CD4-positive, alpha-beta T cell treated with Interleukin-15 for 1 hour (primary cell): ENCODE data around the gene DLG4.
A peak's percentile ranks its signal among the peaks of the same experiment; 100 is the strongest.
"Not testable (repeated sequence)": the region's sequence is repeated elsewhere in the genome, so short reads cannot be mapped to it uniquely, and the experiment has no call there.

Source experiments
- DNase-seq: peaks from one replicate; pipeline ENCODE4 v3.0.0-alpha.2; 2020

The DLG4 gene

DNA sequence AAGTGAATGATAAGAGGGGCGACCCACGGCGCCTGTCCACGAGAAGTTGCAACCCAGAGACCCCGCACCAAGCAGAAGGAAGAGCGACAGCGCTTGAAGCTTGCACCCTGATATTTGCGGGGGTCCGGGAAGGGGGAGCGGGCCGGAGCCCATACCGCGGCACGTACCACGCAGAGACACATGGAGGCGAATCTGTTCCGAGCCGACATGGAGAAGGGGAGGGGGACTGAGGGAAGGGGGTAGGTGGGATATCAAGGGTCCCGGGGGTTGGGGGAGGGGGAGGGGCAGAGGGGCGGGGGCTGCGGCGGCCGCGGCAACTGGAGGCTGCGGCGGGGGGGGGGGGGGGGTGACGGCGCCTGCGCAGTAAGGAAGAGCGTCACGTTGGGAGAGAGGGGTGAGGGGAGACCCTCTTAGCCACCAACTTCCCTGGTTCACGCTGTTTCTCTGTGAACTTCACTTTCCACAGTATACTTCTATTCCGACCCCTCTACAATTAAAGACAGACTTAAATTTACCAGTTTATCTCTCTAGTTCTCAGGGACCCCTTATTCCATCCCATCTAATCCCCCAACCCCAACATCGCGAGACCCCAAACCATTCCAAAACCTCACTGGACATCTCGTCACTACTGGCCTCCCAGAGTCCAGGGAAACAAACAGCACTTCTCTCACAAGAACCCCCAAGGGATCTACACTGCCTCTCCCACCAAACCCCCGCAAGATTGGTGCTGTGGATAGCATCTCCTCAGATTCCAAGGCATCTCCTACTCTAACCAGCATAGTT lies 8.0 kb downstream of the DLG4 start:
- no peak for DNase-seq

DNA sequence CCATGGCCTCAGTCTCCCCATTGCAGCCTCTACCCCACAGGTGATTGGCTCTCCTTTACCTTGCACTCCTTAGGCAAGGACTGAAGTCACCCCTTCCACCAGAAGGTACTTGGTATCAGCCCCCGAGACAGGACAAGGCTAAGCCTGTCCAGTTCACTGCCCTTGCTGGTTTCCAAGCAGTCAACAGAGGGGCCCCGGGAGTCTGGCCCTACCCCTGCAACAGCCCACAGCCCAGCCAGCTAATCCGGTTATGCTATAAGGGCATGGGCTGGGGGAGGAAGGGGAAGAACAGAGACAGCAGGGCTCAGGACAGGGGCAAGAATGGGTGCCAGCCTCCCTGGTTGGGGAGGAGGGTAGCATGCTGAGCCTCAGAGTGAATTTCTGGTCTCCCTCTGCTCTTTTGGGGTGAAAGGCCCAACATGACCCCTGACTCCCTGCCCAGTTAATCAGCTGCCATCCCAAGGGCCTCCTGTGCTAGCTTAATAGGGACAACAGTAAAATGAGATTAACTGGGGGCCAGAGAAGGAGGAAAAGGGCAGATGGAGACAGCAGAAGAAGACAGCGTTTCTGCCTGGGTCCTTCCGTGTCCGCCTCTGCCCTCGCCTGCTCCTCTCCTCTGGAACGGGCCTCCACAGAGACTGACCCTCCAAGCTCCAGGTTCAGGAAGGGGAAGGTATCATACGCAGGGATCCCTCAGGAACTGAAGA lies 10.7 kb downstream of the DLG4 start:
- DNase-seq: no peak

GRCh38 chr17:7208027-7208571 lies 11.5 kb downstream of the DLG4 start:
- no peak for DNase-seq

DNA sequence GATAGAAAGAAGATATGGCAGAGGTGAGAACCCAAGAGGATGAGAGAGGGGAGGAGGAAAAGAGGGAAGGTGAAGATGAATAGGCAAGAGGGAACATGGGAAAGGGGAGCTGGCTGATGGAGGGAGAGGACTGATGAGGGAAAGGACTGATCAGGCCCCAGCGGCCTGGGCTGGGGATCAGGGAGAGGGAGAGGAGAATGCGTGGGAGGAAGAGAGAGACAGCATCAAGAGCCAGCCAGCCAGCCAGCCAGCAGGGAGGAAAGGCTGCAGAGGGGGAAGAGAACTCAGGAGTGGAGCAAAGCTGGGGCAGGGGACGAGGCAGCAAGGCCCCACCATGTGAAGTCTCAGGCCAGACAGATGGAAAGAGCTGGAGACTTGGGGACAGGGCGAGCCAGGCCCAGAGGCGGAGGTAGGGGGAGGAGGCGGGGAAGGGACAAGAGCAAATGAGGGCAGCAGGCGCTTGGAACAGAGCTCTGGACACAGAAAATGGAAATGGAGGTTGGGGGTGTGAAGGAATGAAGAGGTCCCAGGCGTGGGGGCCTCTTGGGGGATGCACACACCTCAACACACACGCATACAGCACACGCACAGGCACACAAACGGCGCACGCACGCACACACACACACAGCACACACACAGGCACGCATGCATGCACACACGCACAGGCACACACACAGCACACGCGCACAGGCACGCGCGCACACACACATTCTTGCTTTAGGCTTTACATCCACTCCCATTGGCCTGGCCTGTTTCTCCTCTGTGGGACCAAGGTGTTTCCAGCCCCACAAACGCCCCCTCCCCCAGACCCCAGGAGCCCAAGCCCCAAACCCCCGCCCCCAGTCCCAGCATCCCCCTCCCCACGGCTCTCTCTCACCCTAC lies 12.3 kb downstream of the DLG4 start:
- DNase-seq: no peak

GRCh38 chr17:7205561-7205960 lies 14.1 kb downstream of the DLG4 start:
- DNase-seq: no peak

DNA sequence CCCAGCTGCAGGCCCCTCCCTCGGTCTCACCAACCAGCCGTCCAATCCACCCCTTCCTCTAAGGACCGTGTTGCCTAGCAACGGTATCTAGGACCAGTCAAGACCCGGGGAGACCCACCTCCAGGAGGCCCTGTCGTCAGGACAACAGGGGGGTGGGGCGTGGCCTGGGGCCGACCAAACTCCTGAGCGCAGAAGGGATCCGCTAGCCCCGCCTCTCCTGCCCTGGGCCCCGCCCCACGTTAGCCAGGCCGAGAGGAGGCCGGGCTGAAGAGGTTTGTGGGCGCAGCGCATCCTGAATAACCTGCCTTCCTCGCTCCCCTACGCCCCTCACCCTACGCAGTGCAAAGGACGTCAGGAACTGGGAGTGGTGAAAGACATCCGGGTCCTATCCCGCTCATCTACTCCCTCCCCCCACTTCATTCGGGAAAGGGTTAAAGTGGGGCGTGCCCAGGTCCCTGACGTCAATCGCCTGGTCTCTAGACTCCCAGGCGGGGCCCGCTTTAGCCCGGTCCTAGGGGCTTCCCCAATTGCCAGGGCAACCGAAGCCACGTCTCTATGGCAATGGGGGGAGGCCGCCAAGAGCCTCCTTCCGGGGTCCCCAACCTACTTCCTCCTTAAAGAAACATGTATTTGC lies 14.7 kb downstream of the DLG4 start:
- DNase-seq: peak; percentile 100

DNA sequence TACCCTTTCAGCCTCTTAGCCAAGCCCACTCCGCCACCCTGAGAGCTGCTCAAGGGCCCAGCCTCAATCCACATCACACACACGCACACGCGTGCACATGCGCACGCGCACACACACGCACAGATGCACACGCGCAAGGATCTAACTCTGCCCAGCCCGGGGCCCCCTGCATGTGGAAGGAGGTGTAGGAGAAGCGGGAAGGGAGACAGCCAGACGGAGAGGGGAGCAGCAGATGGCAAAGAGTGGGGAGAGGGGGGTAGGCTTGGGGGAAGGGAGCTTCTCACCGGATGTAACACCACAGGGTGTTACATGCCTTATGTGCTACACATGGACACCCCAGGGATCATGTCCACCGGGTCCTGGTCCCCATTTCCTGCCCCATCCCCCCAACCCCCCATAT lies 15.3 kb downstream of the DLG4 start:
- DNase-seq: no peak

DNA sequence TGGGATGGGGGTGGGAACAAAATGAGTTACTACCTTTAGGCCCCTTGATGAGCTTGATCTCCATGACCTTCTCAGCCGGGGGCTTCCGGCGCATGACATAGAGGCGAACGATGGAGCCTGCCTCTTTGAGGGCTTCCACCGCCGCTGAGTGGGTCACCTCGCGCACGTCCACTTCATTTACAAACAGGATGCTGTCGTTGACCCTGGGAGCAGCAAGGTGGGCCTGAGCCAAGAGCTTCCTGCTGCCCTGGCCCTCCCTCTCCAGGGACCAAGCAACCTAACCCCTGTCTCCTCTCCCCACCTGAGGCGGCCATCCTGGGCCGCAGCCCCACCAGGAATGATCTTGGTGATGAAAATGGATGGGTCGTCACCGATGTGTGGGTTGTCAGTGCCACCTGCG lies 16.2 kb downstream of the DLG4 start:
- DNase-seq: no peak

DNA sequence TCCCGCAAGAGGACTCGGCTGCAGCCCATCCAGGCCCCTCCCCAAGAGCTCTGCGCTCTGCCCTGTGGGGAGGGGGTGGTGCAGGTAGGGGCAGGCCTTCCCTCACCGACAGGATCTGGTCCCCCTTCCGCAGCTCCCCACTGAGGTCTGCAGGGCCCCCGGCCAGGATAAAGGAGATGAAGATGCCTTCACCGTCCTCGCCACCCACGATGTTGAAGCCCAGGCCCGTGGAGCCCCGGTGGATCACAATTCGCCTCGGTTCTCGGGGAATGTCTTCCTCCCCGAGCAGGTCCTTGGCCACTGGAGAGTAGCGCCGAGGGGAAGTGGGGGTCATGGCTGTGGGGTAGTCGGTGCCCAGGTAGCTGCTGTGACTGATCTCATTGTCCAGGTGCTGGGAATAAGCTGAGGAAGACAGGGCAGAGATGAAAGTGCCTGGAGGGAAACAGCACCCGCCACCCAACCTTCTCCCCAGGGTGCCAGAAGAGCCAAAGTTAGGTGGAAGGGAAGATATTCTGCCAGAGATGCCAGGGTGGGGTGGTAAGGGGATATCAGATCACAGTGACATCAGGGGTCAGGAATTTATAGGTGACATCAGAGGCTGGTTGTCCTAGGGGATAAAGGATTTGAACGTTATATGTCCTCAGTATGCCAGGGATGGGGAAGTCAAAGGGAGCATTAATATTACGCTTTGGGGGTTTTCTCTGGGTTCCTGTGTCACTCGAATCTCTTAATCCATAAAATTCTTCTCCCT lies 22.8 kb downstream of the DLG4 start:
- no peak for DNase-seq

DNA sequence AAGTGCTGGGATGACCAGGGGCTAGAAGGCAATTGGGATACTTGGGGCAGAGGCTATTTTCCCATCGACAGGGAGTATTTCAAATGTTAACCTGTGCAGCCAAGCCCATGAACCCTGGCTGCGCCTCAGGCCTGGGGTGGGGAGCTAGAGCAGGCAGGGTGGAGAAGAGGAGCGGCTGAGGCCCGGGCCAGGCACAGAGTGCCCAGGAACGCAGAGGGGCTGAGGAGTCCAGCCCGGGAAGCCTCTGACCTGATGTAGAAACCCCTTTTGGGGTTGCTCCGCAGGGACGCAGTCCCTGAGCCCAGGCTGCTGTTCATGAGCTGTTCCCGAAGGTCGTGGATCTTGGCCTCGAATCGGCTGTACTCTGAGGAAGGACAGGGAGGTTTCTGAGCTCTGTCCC lies 23.7 kb downstream of the DLG4 start:
- DNase-seq: no peak

- DNase-seq: no peak
Observed at GRCh38 chr17:7192271-7192937, 27.2 kb downstream of the DLG4 start.

- DNase-seq: no peak
Observed at GRCh38 chr17:7191571-7192270, 27.9 kb downstream of the DLG4 start.

DNA sequence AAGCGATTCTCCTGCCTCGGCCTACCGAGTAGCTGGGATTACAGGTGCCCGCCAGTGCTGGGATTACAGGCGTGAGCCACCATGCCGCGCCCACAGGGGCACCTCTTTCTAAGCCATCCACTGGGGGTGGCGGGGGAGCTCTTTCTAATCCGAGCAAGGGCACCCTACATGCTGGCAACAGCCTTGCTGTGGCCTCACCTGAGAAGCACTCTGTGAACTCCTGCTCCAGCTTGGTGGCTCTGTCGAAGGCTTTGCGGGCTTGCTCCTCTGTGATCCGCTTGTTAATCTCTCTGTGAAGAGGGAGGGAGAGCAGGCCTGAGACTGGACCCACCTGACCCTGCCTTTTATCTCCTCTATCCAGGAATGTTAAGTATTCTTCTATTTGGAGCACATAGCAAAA lies 28.6 kb downstream of the DLG4 start:
- DNase-seq: no peak

- DNase-seq: no peak
Observed at GRCh38 chr17:7190276-7190917, 29.2 kb downstream of the DLG4 start.

GRCh38 chr17:7186241-7186640 lies 33.4 kb downstream of the DLG4 start:
- no peak for DNase-seq

DNA sequence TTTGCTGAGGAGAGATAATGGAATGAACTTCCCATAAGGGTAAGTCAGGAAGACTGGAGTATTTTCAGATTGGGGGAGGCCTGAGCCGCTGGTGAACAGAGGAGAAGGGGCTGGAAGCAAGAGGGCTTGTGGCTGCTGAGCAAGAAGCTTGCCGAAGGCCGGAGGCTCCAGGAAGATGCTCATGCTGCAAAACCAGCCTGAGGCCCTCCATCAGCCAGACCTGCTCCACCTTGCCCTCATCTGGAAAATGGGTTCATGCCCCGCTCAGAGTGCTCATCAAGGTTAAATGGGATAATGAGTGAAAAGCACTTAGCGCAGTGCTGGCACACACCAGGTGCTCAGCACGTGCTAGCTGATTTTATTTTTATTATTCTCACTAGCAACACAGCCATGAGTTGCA lies 35.0 kb downstream of the DLG4 start:
- DNase-seq: no peak

GRCh38 chr17:7184091-7184488 lies 35.5 kb downstream of the DLG4 start:
- no peak for DNase-seq

DNA sequence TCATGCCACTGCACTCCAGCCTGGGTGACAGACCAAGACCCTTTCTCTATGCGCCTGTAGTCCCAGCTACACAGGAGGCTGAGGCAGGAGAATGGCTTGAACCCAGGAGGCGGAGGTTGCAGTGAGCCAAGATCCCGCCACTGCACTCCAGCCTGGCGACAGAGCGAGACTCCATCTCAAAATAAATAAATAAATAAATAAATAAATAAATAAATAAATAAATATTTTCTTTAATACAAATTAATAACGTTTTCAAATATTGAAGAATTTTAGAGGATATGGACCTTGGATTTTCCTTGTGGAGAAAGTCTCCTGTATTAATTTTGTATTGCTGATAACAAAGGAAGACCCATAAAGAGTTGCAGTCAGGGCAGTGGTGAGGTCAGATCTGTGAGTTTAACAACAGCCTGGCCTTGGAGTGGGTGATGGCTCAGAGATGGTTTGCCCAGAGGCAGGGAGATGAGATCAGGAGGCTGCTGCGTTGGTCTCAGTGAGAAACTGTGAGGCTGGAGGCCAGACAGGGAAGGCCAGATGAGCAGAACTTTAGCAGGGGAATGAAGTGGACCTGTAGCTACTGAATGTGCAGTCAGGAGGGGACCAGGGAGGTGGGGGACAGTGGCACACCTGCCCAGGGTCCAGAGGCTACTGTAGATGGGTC lies 36.1 kb downstream of the DLG4 start:
- no peak for DNase-seq

DNA sequence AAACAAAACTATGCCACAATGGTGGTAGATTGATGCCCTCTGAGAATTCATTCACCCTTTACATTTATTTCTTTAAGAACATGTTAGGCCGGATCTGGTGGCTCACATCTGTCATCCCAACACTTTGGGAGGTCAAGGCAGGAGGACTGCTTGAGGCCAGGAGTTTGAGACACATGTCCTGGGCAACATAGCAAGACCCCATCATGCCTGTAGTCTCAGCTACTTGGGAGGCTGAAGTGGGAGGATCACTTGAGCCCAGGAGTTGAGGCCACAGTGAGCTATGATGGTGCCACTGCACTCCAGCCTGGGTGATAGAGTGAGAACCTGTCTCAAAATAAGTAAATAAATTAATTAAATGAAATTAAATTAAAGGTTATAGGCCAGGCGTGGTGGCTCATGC lies 37.5 kb downstream of the DLG4 start:
- DNase-seq: not testable (repeated sequence)
